HCT116 (cell line): ENCODE results near the gene WDR89. TPM values are rescaled to one million over a fixed set of nuclear protein-coding genes. Genes with fewer than 3 reads are reported as not detected.

Experiments
- ATAC-seq: fragments of 200-7000 bp; cut with Tn5 transposase; 2 replicates; pipeline ENCODE4 v1.9.1; 2020; ENCODE audit warnings: mild to moderate bottlenecking, moderate library complexity
- BruUV-seq: library from RNA; stranded (reverse); fragments of 400-500 nt; replicated peaks from 2 replicates; lab custom pipeline; 2021; lab: Mats Ljungman, UMichigan
- CTCF ChIA-PET: fragments of 300-600 bp; sonication (Branson Sonifier 250); formaldehyde crosslinking; loops from one replicate; lab custom pipeline; 2021; ENCODE audit warnings: antibody characterized with exemption; lab: Charles Lee
- POLR2A ChIA-PET: fragments of 300-600, 350-600 bp; sonication (Branson Sonifier 250); formaldehyde crosslinking; loops from one replicate; lab custom pipeline; 2021; ENCODE audit warnings: antibody characterized with exemption; lab: Charles Lee
- RAD21 ChIA-PET, 2 experiments: fragments of 300-600 bp; sonication (Branson Sonifier 250); formaldehyde crosslinking; loops; one replicate each; lab custom pipeline; 2023; ENCODE audit warnings: low total read pairs in 2 of 2; ENCODE audit not compliant: uncharacterized antibody in 2 of 2, unreplicated experiment in 2 of 2, low non-redundant PET in 1 of 2; lab: Charles Lee
- DNase-seq: peaks from one replicate; pipeline ENCODE4 v3.0.0-alpha.2; 2010; ENCODE audit warnings: low read depth, low spot score
- H2AFZ ChIP-seq: fragments of 200-600 bp; shearing (Covaris generic), sonication (generic); 2 replicates; pipeline ENCODE4 v1.6.1; 2017; ENCODE audit warnings: low read depth, mixed run types, mixed read lengths, antibody characterized with exemption, low read length; ENCODE audit not compliant: poor library complexity, severe bottlenecking
- H3K27ac ChIP-seq: 2 replicates; pipeline ENCODE4 v1.5.1; 2012; ENCODE audit warnings: low read depth, low read length
- H3K27me3 ChIP-seq: fragments of 200-600 bp; sonication (generic); 2 replicates; pipeline ENCODE4 v1.6.1; 2016; ENCODE audit warnings: mixed run types, low read length, mixed read lengths; ENCODE audit not compliant: insufficient read depth
- H3K36me3 ChIP-seq, 2 experiments: fragments of 200-500 bp in 1 of 2; fragments of 200-600 bp in 1 of 2; sonication (Bioruptor generic) in 1 of 2; sonication (generic) in 1 of 2; 2 replicates each; pipeline versions ENCODE4 v1.5.1 to v1.6.1; 2014 to 2016; ENCODE audit warnings: low read length in 2 of 2, inconsistent platforms in 1 of 2, mixed read lengths in 1 of 2, mixed run types in 1 of 2; ENCODE audit not compliant: insufficient read depth in 2 of 2, control insufficient read depth in 1 of 2
- H3K4me1 ChIP-seq, 2 experiments: fragments of 200-600 bp in 1 of 2; sonication (generic) in 1 of 2; 2 replicates each; pipeline versions ENCODE4 v1.5.1 to v1.6.1; 2012 to 2017; ENCODE audit warnings: low read length in 2 of 2, inconsistent platforms in 1 of 2, mild to moderate bottlenecking in 1 of 2, mixed read lengths in 1 of 2, mixed run types in 1 of 2, moderate library complexity in 1 of 2; ENCODE audit not compliant: insufficient read depth in 2 of 2, control insufficient read depth in 1 of 2
- H3K4me2 ChIP-seq: fragments of 200-600 bp; sonication (generic); 2 replicates; pipeline ENCODE4 v1.6.1; 2017; ENCODE audit warnings: mixed run types, low read length, mixed read lengths
- H3K4me3 ChIP-seq, 2 experiments: fragments of 200-600 bp in 1 of 2; sonication (generic) in 1 of 2; replicated peaks in 1 of 2; 2 replicates each; pipeline ENCODE4 v1.5.1; 2011 to 2016; ENCODE audit warnings: low read length in 2 of 2, control low read depth in 1 of 2, low read depth in 1 of 2, mild to moderate bottlenecking in 1 of 2, mixed read lengths in 1 of 2, mixed run types in 1 of 2
- H3K79me2 ChIP-seq: fragments of 200-600 bp; sonication (generic); 2 replicates; pipeline ENCODE4 v1.6.1; 2017; ENCODE audit warnings: mild to moderate bottlenecking, mixed run types, low read length, moderate library complexity, mixed read lengths; ENCODE audit not compliant: insufficient read depth
- H3K9ac ChIP-seq: fragments of 200-600 bp; sonication (generic); 2 replicates; pipeline ENCODE4 v1.6.1; 2016; ENCODE audit warnings: low read length, mixed read lengths
- H3K9me2 ChIP-seq: fragments of 200-600 bp; sonication (generic), shearing (Covaris generic); 2 replicates; pipeline ENCODE4 v1.6.1; 2017; ENCODE audit warnings: mixed run types, mild to moderate bottlenecking, moderate library complexity; ENCODE audit not compliant: insufficient read depth
- H3K9me3 ChIP-seq, 2 experiments: fragments of 200-500 bp in 1 of 2; fragments of 200-600 bp in 1 of 2; sonication (Bioruptor generic) in 1 of 2; sonication (generic) in 1 of 2; 2 replicates each; pipeline ENCODE4 v1.6.1; 2014 to 2017; ENCODE audit warnings: low read length in 2 of 2, mixed read lengths in 2 of 2, inconsistent platforms in 1 of 2, low read depth in 1 of 2, mild to moderate bottlenecking in 1 of 2, mixed run types in 1 of 2, moderate library complexity in 1 of 2; ENCODE audit not compliant: control insufficient read depth in 1 of 2, insufficient read depth in 1 of 2
- H4K20me1 ChIP-seq: fragments of 200-600 bp; sonication (generic), shearing (Covaris generic); 2 replicates; pipeline ENCODE4 v1.6.1; 2017; ENCODE audit warnings: mixed run types, mild to moderate bottlenecking, moderate library complexity; ENCODE audit not compliant: insufficient read depth
- CEBPB ChIP-seq: IDR thresholded peaks from 2 replicates; pipeline ENCODE4 v1.6.1; 2012; ENCODE audit warnings: low read depth
- ELF1 ChIP-seq: IDR thresholded peaks from 2 replicates; pipeline ENCODE4 v1.6.1; 2012; ENCODE audit warnings: low read depth, borderline replicate concordance
- EZH2 ChIP-seq: fragments of 200-600 bp; sonication (generic); IDR thresholded peaks from 2 replicates; pipeline ENCODE4 v1.6.1; 2017; ENCODE audit warnings: antibody characterized with exemption, mixed run types
- EZH2phosphoT487 ChIP-seq: fragments of 200-600 bp; IDR thresholded peaks from 2 replicates; pipeline ENCODE4 v1.6.1; 2018; ENCODE audit warnings: antibody characterized with exemption, borderline replicate concordance
- FOSL1 ChIP-seq: IDR thresholded peaks from 2 replicates; pipeline ENCODE4 v1.6.1; 2012; ENCODE audit warnings: low read depth
- POLR2A ChIP-seq: IDR thresholded peaks from 2 replicates; pipeline ENCODE4 v1.7.0; 2011; ENCODE audit warnings: borderline replicate concordance; ENCODE audit not compliant: insufficient read depth, insufficient read length; ENCODE audit errors: extremely low read depth
- RAD21 ChIP-seq: IDR thresholded peaks from 2 replicates; pipeline ENCODE4 v1.6.1; 2012; ENCODE audit warnings: low read depth, mild to moderate bottlenecking
- SIN3A ChIP-seq: IDR thresholded peaks from 2 replicates; pipeline ENCODE4 v1.6.1; 2012; ENCODE audit warnings: low read depth
- SRF ChIP-seq: IDR thresholded peaks from 2 replicates; pipeline ENCODE4 v1.6.1; 2012; ENCODE audit warnings: low read depth
- YY1 ChIP-seq: IDR thresholded peaks from 2 replicates; pipeline ENCODE4 v1.6.1; 2011; ENCODE audit warnings: low read length, low read depth, moderate library complexity, mild to moderate bottlenecking; ENCODE audit not compliant: insufficient replicate concordance; ENCODE audit errors: extremely low read depth
- intact Hi-C: fragments of 100-400 bp; cut with micrococcal nuclease; formaldehyde crosslinking; loops from 2 replicates; pipeline ENCODE4 v1.10.0; 2022
- total RNA-seq: library from RNA; stranded (reverse); gene quantifications from one replicate; pipeline ENCODE4 v1.2.1, GENCODE V29; 2021; ENCODE audit not compliant: unreplicated experiment
- TF ChIP-seq, protein P1 (sequence below): IDR thresholded peaks from 2 replicates; pipeline ENCODE4 v1.6.1; 2011; ENCODE audit warnings: mild to moderate bottlenecking, low read length, moderate library complexity; ENCODE audit not compliant: insufficient replicate concordance; ENCODE audit errors: extremely low read depth
- TF ChIP-seq, protein P2 (sequence below): IDR thresholded peaks from 2 replicates; pipeline ENCODE4 v1.6.1; 2012

Gene WDR89
- total RNA-seq, 1 experiment from 2014 or later = 22.8 TPM

DNA sequence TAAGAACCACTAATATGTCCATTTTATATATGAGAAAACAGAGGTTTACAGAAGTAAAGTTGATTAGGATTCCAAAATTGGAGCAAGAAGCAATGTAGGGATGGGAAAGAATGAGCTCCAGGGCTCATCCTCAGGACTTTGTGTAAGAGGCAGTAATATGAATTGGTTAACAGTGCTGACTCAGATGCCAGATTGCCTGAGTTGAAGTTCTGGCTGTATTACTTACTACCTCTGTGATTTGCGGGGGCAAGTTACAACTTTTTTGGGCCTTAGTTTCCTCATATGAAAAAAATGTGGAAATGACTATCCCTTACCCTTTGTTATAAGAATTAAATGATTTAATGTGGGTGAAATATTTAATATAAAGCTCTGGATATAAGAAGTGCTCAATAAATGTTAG lies 63.4 kb downstream of the WDR89 start:
- TF ChIP-seq CEBPB (no peak), RAD21 (no peak), ELF1 (no peak), YY1 (no peak), EZH2phosphoT487 (no peak), POLR2A (no peak), SRF (no peak), EZH2 (no peak), FOSL1 (no peak), SIN3A (no peak)
- TF ChIP-seq, protein P1, sequence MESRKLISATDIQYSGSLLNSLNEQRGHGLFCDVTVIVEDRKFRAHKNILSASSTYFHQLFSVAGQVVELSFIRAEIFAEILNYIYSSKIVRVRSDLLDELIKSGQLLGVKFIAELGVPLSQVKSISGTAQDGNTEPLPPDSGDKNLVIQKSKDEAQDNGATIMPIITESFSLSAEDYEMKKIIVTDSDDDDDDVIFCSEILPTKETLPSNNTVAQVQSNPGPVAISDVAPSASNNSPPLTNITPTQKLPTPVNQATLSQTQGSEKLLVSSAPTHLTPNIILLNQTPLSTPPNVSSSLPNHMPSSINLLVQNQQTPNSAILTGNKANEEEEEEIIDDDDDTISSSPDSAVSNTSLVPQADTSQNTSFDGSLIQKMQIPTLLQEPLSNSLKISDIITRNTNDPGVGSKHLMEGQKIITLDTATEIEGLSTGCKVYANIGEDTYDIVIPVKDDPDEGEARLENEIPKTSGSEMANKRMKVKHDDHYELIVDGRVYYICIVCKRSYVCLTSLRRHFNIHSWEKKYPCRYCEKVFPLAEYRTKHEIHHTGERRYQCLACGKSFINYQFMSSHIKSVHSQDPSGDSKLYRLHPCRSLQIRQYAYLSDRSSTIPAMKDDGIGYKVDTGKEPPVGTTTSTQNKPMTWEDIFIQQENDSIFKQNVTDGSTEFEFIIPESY = no peak
- TF ChIP-seq, protein P2, sequence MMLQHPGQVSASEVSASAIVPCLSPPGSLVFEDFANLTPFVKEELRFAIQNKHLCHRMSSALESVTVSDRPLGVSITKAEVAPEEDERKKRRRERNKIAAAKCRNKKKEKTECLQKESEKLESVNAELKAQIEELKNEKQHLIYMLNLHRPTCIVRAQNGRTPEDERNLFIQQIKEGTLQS = no peak
- POLR2A ChIA-PET = no interaction called here

More for the DNA sequence above, 63.4 kb downstream of the WDR89 start:
- Histone ChIP-seq H3K9me3 (no peaks in the 10 kb centered on the region), H3K79me2 (no peaks in the 10 kb centered on the region), H3K4me3 (no peak overlapping the region), H3K27me3 (no peaks in the 10 kb centered on the region), H3K36me3 (no peaks in the 10 kb centered on the region), H3K27ac (no peak overlapping the region), H2AFZ (no peak overlapping the region), H3K9ac (no peak overlapping the region), H4K20me1 (no peaks in the 10 kb centered on the region), H3K4me2 (no peak overlapping the region), H3K9me2 (no peaks in the 10 kb centered on the region), H3K4me1 (peaks cover 4% of the 10 kb centered on the region in 2 experiments; a peak in 2 of 4 replicates)
- intact Hi-C loops = no loop called here
- no peak for ATAC-seq
- DNase-seq = no peak
- ChIA-PET CTCF (no interaction called here), RAD21 (no interaction called here)
- no TSS peak for BruUV-seq
